DMS153 treated with DMSO at 0.1 percent for 48 hours (cell line): ENCODE results near the gene CR1.
"Not testable (repeated sequence)": the region's sequence is repeated elsewhere in the genome, so short reads cannot be mapped to it uniquely, and the experiment has no call there.

Source experiments
- DNase-seq: peaks from one replicate; lab custom pipeline; 2025; ENCODE audit not compliant: unreplicated experiment; lab: John Stamatoyannopoulos, UW

The CR1 gene

DNA sequence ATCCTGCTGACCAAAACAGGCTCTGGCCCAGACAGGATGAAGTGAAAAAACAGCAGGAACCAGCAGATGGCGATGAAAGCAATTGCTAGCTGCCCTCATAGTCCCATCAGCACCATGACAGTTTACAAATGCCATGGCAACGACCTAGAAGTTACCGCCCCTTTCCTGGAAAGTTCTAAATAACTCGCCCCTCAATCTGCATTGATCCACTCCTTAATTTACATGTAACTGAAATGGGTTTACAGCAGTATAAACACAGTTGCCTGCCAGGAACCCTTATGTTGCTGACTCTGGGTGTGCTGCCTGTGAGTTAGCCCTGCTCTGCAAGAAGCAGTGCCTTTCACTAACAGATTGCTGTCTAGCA lies 83.5 kb downstream of the CR1 start:
- peak; percentile 27 for DNase-seq

DNA sequence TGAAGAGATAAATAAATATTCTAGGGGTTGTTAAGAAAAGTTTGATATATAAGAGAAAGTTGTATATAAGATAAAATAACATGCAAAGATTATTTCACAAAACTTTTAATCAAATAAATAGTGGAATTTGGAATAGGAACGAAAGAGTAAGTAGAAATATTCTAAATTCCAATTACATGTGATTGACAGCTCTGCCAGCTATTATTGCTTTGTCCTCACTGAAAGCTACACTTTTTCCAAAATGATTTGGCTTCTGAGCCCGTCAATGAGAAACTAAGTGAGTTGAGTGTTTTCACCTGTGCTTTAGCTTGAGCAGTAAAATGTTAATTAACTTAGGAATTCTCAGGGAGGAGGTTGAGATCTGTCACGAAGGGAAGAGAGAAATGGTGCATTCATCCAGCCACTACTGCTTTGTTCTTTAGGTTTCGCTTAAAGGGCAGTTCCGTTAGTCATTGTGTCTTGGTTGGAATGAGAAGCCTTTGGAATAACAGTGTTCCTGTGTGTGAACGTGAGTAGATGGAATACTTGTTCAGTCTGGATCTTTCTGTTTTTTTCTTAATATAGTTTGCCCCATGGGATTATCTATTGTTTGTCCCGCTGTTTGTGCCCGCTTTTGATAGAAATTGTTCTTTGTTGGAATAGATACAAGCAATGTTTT lies 85.7 kb downstream of the CR1 start:
- no peak for DNase-seq

DNA sequence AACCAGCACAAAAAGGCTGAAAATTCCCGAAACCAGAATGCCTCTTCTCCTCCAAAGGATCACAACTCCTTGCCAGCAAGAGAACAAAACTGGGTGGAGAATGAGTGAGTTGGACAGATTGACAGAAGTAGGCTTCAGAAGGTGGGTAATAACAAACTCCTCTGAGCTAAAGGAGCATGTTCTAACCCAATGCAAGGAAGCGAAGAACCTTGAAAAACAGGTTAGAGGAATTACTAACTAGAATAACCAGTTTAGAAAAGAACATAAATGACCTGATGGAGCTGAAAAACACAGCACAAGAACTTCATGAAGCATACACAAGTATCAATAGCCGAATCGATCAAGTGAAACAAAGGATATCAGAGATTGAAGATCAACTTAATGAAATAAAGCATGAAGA lies 93.5 kb downstream of the CR1 start:
- DNase-seq: not testable (repeated sequence)

DNA sequence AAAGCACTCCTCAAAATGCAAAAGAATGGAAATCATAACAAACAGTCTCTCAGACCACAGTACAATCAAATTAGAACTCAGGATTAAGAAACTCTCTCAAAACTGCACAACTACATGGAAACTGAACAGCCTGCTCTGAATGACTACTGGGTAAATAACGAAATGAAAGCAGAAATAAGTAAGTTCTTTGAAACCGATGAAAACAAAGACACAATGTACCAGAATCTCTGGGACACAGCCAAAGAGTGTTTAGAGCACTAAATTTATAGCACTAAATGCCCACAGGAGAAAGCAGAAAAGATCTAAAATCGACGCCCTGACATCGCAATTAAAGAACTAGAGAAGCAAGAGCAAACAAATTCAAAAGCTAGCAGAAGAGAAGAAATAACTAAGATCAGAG lies 95.2 kb downstream of the CR1 start:
- not testable (repeated sequence) for DNase-seq

DNA sequence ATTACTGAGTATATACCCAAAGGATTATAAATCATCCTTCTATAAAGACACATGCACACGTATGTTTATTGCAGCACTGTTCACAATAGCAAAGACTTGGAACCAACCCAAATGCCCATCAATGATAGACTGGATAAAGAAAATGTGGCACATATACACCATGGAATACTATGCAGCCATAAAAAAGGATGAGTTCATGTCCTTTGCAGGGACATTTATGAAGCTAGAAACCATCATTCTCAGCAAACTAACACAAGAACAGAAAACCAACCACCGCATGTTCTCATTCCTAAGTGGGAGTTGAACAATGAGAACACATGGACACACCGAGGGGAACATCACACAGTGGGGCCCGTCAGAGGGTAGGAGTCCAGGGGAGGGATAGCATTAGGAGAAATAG lies 98.1 kb downstream of the CR1 start:
- DNase-seq: not testable (repeated sequence)

DNA sequence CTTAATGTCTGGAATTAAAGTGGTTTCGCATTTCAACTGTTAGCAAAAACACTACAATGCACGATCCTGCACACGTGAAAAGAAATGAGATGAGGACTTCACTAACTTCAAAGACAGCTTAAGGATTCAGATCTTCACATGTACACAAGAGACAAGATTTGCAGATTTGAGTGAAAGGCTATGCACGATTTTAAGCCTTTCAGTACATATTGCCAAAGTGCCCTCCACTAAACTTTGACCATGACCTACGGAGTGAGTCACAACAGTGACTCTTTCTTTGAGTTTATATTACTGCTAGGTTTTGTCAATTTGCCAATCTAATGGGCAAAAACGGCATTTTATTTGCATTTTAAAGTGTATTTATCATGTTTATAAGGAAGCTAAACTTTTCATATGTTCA lies 107.8 kb downstream of the CR1 start:
- no peak for DNase-seq

DNA sequence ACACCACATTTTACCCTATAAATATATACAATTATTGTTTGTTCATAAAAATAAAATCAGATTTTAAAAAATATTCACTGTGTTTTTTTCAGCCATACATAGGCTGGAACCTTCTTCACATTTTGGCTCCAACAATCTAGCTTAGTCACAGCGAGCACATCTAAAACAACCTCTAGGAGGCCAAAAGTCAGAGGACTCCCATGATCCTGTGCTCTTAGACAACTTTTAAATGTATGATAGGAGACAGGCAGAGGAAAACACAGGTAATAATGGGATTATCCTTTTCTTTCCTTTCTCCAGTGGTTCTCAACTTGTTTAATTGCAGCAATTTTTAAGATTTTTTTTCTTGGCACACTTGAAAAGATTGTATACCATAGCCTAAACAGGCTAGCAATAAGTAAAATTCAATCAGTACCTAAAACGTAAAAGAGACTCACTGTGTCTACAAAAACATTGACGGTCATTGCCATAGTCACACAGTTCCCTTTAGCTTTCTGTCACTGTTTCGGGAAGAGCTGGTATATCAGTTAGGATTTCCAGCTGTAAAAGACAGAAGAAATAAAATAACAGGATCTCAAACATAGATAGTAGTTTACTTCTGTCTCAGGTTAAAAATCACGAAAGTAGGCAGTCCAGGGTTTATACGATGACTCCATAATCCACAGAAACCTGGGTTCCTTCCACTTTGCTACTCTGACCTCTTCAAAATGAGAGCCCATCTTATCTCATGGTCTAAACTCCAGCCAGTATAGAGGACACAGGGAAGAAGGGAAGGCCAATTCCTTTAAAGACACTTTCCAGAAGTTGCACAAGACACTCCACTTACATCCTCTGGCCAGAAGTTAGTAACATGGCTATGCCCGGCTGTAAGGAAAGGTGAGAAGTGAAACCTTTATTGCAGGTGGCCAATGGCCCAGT lies 109.7 kb downstream of the CR1 start:
- no peak for DNase-seq

DNA sequence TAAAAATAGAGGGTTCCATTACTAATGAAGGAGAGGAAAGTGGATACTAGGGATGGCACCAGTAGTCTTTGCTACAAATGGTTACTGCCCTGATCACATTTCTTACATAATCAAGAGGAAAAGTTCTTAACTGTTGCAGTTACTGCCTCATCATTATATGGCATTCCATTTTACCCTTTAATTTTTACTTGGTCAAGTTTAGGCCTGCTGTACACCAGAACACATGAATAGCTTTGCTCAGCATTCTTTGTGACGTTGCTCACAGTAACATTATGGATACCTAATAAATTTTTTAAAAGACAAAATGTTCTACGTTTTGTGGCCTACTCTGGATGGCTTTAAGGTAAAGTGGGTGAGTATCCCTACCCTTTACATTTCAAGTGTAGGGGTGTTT lies 110.4 kb downstream of the CR1 start:
- no peak for DNase-seq

DNA sequence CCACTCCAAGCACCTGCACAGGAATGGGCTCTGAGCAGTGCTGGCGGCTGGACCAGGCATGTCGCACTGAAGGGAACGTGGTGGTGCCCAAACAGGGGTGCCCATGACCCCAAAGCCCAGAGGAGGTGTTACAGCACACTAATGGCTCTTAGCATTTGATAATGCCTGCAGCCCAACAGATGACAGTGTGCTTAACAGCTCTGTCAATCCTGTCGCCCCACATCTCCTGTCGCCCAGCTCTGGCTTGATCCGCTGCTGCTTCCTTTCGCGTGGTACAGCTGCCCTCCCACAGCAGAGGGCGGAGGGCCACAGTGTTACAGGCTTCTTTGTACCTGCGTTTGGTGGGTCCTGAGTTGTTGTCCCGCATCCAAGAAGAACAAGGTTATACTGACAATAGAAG lies 116.8 kb downstream of the CR1 start:
- no peak for DNase-seq

DNA sequence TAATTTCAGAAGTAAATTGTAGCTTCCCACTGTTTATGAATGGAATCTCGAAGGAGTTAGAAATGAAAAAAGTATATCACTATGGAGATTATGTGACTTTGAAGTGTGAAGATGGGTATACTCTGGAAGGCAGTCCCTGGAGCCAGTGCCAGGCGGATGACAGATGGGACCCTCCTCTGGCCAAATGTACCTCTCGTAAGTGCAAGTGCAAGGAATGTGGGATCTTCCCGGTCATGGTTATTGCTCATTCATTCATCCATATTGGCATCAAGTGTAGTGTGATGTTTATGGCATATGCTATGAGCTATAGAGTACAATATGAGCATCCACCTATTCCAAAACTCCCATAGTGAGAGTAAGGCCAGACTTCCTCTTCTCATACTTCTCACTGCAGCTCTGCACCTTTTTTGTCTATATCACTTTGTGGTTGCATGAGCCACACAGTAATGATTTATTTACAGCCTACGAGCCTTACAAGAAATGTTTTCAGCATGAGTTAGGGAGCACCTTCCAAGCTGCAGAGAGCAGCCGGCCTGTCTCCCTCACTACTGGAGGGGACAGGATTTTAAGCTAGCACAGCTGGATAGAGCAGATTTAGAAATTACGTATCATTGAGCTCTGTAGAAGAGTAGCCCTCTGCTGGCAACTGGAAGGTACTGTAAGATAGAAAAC lies 124.0 kb downstream of the CR1 start:
- DNase-seq: peak; percentile 56

DNA sequence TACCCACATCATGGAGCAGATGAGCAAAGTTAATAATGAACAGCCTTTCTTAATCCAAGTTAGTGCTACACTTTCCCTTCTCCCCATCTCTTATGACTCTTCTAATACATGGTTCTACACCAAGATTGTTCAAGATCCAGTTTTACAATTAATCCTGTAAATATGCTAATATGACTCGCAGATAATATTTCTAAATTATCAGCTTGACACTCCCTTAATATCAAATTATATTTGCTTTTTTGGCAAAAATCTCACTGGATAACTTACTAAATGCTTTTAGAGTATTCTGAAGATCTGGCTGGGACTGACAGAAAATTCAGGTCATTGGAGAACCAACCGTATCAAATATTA lies 124.6 kb downstream of the CR1 start:
- DNase-seq: no peak

DNA sequence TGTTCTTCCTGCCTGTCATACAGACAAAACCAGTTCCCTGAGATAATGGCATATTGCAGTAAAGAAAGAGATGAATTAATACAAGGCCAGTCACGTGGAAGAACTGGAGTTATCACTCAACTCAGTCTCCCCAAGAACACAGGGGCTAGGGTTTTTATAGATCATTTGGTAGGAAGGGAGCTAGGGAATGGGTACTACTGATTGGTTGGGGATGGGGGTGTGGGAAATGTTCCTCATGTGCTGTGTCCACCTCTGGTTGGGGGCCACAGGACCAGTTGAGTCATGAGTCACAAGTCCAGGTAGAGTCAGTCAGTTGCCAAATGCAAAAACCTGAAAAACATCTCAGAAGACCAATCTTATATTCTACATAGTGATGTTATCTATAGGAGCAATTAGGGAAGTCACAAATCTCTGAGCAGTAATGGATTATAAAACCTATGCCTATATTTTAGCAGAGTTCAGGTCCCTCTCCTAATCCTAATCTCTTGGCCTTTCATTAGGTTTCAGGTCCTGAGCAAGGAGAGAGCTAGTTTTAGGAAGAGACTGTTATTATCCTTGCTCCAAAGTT lies 129.6 kb downstream of the CR1 start:
- DNase-seq: not testable (repeated sequence)

DNA sequence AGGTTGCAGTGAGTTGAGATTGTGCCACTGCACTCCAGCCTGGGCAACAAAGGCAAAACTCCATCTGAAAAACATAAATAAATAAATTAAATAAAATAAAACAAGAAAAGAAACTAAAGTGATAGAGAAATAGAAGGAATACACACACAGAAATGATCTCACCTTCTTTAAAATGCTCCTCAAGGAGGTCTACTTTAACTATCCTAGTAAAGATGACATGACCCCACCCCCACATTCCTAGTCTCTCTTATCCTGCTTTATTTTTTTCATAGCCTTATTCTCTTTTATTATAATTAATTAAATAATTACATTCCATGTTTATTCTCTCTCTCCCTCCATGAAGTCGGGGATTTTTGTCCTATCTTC lies 131.0 kb downstream of the CR1 start:
- DNase-seq: no peak

DNA sequence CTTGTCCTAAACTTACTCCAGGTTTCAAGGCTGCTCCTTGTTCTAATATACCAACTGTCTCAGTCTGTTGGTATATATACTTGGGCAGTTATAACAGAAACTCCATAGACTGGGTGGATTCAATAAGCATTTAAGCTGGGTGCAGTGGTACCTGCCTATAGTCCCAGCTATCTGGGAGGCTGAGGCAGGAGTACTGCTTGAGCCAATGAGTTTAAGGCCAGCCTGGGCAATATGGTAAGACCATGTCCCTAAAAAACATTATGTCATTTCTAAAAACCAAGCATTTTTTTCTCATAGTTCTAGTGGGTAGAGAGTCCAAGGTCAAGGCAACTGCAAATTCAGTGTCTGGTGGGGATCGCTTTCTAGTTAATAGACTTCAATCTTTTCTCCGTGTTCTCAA lies 131.5 kb downstream of the CR1 start:
- no peak for DNase-seq

DNA sequence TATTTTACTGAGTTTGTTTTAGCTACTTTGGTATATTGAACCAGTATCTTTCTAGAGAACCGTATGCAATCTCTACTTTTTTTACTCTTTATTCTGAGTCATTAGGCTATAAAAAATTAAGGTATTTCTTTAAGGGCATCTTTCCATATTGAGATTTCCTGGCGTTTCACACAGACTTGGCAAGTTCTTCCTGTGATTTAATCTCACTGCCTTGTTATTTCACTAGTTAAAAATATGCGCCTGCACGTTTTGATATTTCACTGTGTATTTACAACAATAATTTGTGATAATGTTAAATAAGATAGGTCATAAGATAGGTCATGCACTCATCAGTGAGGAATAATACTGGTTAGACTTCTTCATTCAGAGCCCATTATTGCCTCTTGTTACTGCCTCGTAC lies 132.8 kb downstream of the CR1 start:
- DNase-seq: no peak

DNA sequence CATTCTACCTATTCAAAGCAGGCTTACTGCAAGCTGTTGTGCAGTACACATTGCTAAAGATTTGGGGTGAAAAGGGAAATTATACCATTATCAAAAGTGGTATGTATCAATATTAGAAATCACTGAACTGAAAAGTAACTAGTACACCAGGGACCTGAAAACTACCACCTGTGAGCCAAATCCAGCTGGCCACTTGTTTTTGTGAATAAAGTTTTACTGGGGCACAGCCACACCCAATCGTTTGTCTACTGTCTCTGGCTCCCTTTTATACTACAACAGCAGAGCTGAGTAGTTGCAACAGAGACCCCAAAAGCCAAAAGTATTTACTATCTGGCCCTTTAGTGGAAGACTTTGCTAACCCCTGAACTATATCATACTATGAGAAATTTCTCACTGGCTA lies 135.2 kb downstream of the CR1 start:
- DNase-seq: no peak

DNA sequence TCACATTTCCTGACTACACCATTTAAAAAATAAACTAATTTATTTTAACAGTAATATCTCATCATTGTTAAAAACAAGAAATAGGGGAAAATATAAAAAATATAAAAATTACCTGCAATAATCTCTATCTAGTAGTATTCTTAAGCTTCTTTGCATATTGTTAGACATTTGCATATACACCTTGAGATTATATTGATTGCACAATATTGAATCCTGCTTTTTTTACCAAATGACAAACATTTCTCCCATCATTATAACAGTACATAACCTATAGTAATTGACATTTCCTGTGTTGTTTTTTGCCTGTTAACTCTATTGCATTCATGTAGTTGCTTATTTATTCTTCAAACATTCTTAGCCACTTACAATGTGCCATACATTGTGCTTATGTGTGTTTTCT lies 137.3 kb downstream of the CR1 start:
- DNase-seq: no peak

DNA sequence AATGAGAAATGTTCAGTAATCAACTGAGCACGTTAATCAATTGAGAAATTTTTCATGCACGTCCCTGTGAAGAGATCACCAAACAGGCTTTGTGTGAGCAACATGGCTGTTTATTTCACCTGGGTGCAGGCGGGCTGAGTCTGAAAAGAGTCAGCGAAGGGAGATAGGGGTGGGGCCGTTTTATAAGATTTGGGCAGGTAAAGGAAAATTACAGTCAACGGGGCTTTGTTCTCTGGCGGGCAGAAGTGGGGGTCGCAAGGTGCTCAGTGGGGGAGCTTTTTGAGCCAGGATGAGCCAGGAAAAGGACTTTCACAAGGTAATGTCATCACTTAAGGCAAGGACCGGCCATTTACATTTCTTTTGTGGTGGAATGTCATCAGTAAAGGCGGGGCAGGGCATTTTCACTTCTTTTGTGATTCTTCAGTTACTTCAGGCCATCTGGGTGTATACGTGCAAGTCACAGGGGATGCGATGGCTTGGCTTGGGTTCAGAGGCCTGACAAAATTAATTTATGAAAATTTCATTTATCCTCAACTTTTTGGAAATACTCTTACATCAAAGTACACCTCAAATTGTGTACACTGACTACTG lies 137.8 kb downstream of the CR1 start:
- DNase-seq: not testable (repeated sequence)

DNA sequence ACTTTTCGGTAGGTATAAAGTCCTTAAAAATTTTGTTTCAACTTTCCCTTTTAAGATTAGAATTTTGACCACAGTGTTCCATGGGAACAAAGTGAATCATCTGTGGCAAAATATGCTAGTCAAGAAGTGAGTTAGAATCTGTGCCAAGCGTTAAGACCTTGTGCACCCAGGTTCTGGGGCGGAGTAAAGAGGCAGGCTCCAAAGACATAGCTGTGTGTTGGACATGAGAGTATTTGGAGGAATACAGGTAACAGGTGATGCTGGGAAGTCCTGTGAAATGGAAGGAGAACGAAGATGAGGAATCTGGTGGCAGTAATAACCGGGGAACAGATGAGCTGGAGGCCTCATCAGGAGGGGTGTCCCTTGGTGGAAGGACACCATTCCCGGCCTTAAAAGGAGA lies 138.3 kb downstream of the CR1 start:
- not testable (repeated sequence) for DNase-seq

DNA sequence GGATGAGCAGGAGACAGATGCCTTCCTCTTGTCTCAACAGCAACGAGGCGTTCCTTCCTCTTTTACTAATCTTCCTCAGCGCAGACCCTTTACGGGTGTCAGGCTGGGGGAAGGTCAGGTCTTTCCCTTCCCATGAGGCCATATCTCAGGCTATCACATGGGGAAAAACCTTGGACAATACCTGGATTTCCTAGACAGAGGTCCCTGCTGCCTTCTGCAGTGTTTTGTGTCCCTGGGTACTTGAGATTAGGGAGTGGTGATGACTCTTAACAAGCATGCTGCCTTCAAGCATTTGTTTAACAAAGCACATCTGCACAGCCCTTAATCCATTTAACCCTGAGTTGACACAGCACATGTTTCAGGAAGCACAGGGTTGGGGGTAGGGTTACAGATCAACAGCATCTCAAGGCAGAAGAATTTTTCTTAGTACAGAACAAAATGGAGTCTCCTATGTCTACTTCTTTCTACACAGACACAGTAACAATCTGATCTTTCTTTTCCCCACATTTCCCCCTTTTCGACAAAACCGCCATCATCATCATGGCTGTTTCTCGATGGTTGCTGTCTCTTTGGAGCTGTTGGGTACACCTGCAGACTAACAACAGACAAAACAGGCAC lies 139.7 kb downstream of the CR1 start:
- not testable (repeated sequence) for DNase-seq
